GM19463 (cell line): ENCODE results near the gene KRTAP10-4.

Experiments used
- ATAC-seq: cut with Tn5 transposase; IDR thresholded peaks from one replicate; pipeline ENCODE4 v1.9.1; 2021; ENCODE audit warnings: mild to moderate bottlenecking, moderate library complexity; ENCODE audit not compliant: unreplicated experiment

Gene KRTAP10-4

GRCh38 chr21:44615466-44615865 lies 41.9 kb downstream of the KRTAP10-4 start:
- no peak for ATAC-seq

GRCh38 chr21:44615911-44616590 lies 42.5 kb downstream of the KRTAP10-4 start:
- ATAC-seq: no peak

- no peak for ATAC-seq
Measured at GRCh38 chr21:44616591-44616926, 43.0 kb downstream of the KRTAP10-4 start.

GRCh38 chr21:44617071-44617501 lies 43.6 kb downstream of the KRTAP10-4 start:
- no peak for ATAC-seq

GRCh38 chr21:44618504-44618903 lies 45.0 kb downstream of the KRTAP10-4 start:
- no peak for ATAC-seq

GRCh38 chr21:44618909-44619308 lies 45.4 kb downstream of the KRTAP10-4 start:
- ATAC-seq: no peak

- no peak for ATAC-seq
Measured at GRCh38 chr21:44619886-44620285, 46.4 kb downstream of the KRTAP10-4 start.

- ATAC-seq: no peak
Measured at GRCh38 chr21:44623575-44623974, 50.0 kb downstream of the KRTAP10-4 start.
